AG10803 (cell line): ENCODE results near the gene ADCY7.

Source experiments
- DNase-seq: peaks from one replicate; pipeline ENCODE4 v3.0.0; 2010; ENCODE audit warnings: low read depth
- H3K4me3 ChIP-seq: 2 replicates; pipeline ENCODE4 v1.5.1; 2011; ENCODE audit warnings: mild to moderate bottlenecking, low read length, control low read depth
- CTCF ChIP-seq: conservative IDR thresholded peaks from 2 replicates; pipeline ENCODE4 v1.5.1; 2011; ENCODE audit warnings: mild to moderate bottlenecking, low read length, control low read depth, inconsistent platforms

Gene ADCY7

GRCh38 chr16:50269061-50269705 is 2.8 kb downstream of the ADCY7 start:
- no peak overlapping the region for H3K4me3 ChIP-seq
- TF ChIP-seq CTCF, result no peak
- no peak for DNase-seq

GRCh38 chr16:50269769-50270509 is 3.6 kb downstream of the ADCY7 start:
- TF ChIP-seq CTCF, result no peak
- no peak for DNase-seq
- no peak overlapping the region for H3K4me3 ChIP-seq

GRCh38 chr16:50270510-50271147 is 4.3 kb downstream of the ADCY7 start:
- H3K4me3 ChIP-seq, result no peak overlapping the region
- no peak for TF ChIP-seq CTCF
- DNase-seq, result no peak

DNA sequence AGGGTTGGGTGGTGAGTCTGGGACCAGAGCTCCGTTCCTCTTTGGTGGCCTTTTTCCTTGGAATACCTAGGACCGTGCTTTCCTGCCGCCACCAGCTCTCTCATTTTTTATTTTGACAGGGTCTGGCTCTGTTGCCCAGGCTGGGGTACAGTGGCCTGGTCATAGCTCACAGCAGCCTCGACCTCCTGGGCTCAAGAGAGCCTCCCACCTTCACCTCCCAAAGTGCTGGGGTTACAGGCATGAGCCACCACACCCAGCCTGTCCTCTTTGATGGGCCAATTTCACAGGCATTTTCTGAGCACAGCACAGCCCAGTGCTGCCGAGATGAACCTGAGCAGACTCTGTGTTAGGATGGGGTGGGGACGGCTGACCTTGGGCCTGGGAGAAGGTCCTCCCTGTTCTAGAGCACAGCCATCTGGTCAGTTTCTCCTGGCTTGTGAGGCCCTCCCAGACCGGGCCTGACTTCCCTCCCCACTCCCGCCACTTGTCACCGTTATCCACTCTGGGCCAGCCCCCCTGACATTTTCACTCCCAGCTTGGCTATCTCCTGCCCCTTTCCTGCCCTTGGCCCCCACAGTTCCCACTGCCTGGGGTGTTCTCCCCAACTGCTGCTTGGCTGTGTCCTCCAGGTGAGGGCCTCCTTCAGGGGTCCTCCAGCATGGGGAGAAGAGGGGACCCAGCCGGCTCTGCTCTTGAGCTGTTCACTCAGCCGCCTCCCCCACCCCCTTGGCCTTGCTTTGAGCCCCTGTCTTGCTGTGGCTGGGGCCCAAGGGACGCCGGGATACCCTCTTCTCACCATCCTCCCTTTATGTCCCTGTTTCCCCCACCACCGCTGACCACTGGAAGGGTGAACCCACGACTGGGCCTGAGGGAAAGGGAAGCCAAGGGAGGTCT is 5.0 kb downstream of the ADCY7 start:
- TF ChIP-seq CTCF, result no peak
- DNase-seq, result no peak
- H3K4me3 ChIP-seq, result no peak overlapping the region

- no peak for DNase-seq
- TF ChIP-seq CTCF, result no peak
- H3K4me3 ChIP-seq, result no peak overlapping the region
Observed at GRCh38 chr16:50272111-50272571, 5.8 kb downstream of the ADCY7 start.

DNA sequence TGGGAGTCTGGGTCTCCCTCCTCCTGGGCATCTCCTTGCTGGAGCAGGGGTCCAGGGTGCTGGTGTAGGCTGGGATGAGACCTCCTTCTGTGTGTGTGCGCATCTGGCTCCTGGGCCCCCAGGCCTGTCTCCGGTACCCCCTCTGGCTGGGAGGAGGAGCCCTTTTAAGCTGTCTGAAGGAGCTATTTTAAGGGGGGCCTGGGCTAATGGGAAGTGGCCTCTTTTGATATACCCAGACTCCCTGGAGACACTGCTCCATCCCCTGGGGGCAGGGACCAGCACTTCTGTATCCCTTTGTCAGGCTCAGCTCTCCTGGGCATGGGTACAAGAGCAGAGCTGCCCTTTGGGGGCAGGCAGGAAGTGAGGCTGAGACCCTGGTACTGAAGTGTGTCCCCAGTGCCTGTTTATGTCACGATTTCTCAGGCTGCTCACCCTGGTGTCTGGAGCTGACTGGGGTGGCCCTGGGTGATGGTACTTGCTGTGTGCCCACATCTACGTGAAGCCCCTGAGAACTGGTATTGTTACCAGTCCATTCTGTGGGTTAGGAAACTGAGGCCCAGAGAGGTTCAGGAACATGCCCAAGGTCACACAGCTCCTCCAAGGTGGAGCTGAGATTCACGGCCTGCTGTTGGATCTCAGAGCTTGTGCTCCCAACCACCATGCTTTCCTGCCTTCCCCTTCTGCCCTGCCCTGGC is 6.5 kb downstream of the ADCY7 start:
- no peak for TF ChIP-seq CTCF
- DNase-seq, result no peak
- H3K4me3 ChIP-seq, result no peak overlapping the region
